Measurements from ENCODE around the gene HOXC5.
"Not testable (repeated sequence)": the region's sequence is repeated elsewhere in the genome, so short reads cannot be mapped to it uniquely, and the experiment has no call there.

Gene HOXC5

GRCh38 chr12:54035568-54036264 lies 2.9 kb downstream of the HOXC5 start:
- no peak for DNase-seq

- DNase-seq = no peak
Measured at GRCh38 chr12:54036620-54037359, 3.9 kb downstream of the HOXC5 start.

- no peak for DNase-seq
Measured at GRCh38 chr12:54037360-54038283, 4.8 kb downstream of the HOXC5 start.

GRCh38 chr12:54038284-54038870 lies 5.5 kb downstream of the HOXC5 start:
- no peak for DNase-seq

- DNase-seq = no peak
Measured at GRCh38 chr12:54038871-54039414, 6.1 kb downstream of the HOXC5 start.

GRCh38 chr12:54039417-54040147 lies 6.7 kb downstream of the HOXC5 start:
- DNase-seq = no peak

- DNase-seq = no peak
Measured at GRCh38 chr12:54040148-54040494, 7.3 kb downstream of the HOXC5 start.

GRCh38 chr12:54040648-54041047 lies 7.8 kb downstream of the HOXC5 start:
- no peak for DNase-seq

- no peak for DNase-seq
Measured at GRCh38 chr12:54041097-54041690, 8.3 kb downstream of the HOXC5 start.

GRCh38 chr12:54042033-54042432 lies 9.2 kb downstream of the HOXC5 start:
- DNase-seq = not testable (repeated sequence)

- no peak for DNase-seq
Measured at GRCh38 chr12:54042970-54043853, 10.4 kb downstream of the HOXC5 start.

GRCh38 chr12:54044425-54045103 lies 11.7 kb downstream of the HOXC5 start:
- DNase-seq = no peak

- DNase-seq = no peak
Measured at GRCh38 chr12:54045401-54045800, 12.6 kb downstream of the HOXC5 start.

- DNase-seq = no peak
Measured at GRCh38 chr12:54045868-54046521, 13.1 kb downstream of the HOXC5 start.

- DNase-seq = no peak
Measured at GRCh38 chr12:54046809-54047159, 13.9 kb downstream of the HOXC5 start.

GRCh38 chr12:54047160-54047963 lies 14.5 kb downstream of the HOXC5 start:
- DNase-seq = no peak

- no peak for DNase-seq
Measured at GRCh38 chr12:54047964-54048303, 15.1 kb downstream of the HOXC5 start.

GRCh38 chr12:54048406-54049093 lies 15.7 kb downstream of the HOXC5 start:
- DNase-seq = no peak
